Prostate gland (tissue), 2 donors: ENCODE data around the gene SHISA2. TPM values are rescaled to one million over a fixed set of nuclear protein-coding genes. Genes with fewer than 3 reads are reported as not detected.

ENCODE experiments used
- DNase-seq: peaks from one replicate; pipeline ENCODE4 v3.0.0-alpha.2; 2019; ENCODE audit warnings: low spot score
- H3K27ac ChIP-seq, 2 donors: fragments of 200-600 bp; sonication (generic); 2 replicates each; pipeline ENCODE4 v1.5.1; 2017 to 2019
- H3K27me3 ChIP-seq: fragments of 200-600 bp; sonication (generic); replicated peaks from 2 replicates; pipeline ENCODE4 v1.5.1; 2019; ENCODE audit not compliant: insufficient read depth
- H3K36me3 ChIP-seq, 2 donors: fragments of 200-600 bp; sonication (generic); 1 replicate in 1 of 2; 2 replicates in 1 of 2; pipeline versions ENCODE4 v1.5.1 to v1.8.1; 2017 to 2019
- H3K4me1 ChIP-seq: fragments of 200-600 bp; sonication (generic); replicated peaks from 2 replicates; pipeline ENCODE4 v1.5.1; 2019
- H3K4me3 ChIP-seq, 2 donors: fragments of 200-600 bp; sonication (generic); 2 replicates each; pipeline ENCODE4 v1.5.1; 2017 to 2019
- H3K9me3 ChIP-seq: fragments of 200-600 bp; sonication (generic); 2 replicates; pipeline ENCODE4 v1.5.1; 2017
- CTCF ChIP-seq, 4 experiments: fragments of 200-600 bp in 2 of 4; fragments of 450-650 bp in 2 of 4; sonication (generic) in 2 of 4; IDR thresholded peaks; 1 replicate in 3 of 4; 2 replicates in 1 of 4; pipeline ENCODE4 v1.5.1; 2016 to 2019; ENCODE audit warnings: antibody characterized with exemption in 4 of 4, mild to moderate bottlenecking in 2 of 4, moderate library complexity in 2 of 4
- POLR2A ChIP-seq: fragments of 450-650 bp; IDR thresholded peaks from one replicate; pipeline ENCODE4 v1.6.1; 2016; ENCODE audit warnings: antibody characterized with exemption, mild to moderate bottlenecking
- POLR2AphosphoS5 ChIP-seq: sonication (generic); formaldehyde crosslinking; IDR thresholded peaks from one replicate; pipeline ENCODE4 v1.6.1; 2017; ENCODE audit warnings: antibody characterized with exemption
- WGBS: methylation state at CpG from one replicate; pipeline ENCODE4 v1.1.5; 2018; 5-methylcytosine and 5-hydroxymethylcytosine counted together
- intact Hi-C: fragments of 100-400 bp; cut with DNase I; formaldehyde crosslinking; loops from one replicate; pipeline ENCODE4 v1.14.2; 2022
- total RNA-seq, 2 donors: library from RNA; depleted of rRNA; stranded (reverse); fragments of >200 nt; gene quantifications; one replicate each; pipeline ENCODE4 v1.1.0, GENCODE V29; 2016

Gene SHISA2
- total RNA-seq, 2 donors from 2014 or later, result 2.6 to 21.6 TPM

- TF ChIP-seq CTCF (IDR thresholded peaks at IDR 0.05) (no peak), POLR2A (no peak), POLR2AphosphoS5 (no peak)
- peaks cover 2% of the 10 kb centered on the region for H3K27me3 ChIP-seq
- DNase-seq, result no peak
- H3K4me1 ChIP-seq, result no peaks in the 10 kb centered on the region
- no peak overlapping the region for H3K4me3 ChIP-seq
- H3K27ac ChIP-seq, result no peak overlapping the region
- 67% methylated on average over 3 of the region's 3 CpGs for WGBS
- H3K9me3 ChIP-seq, result no peaks in the 10 kb centered on the region
- H3K36me3 ChIP-seq, result no peaks in the 10 kb centered on the region
- intact Hi-C loops, result no loop called here
These were observed 10.4 kb downstream of the SHISA2 start for GRCh38 chr13:26041444-26041843.

GRCh38 chr13:26038931-26039475, 12.8 kb downstream of the SHISA2 start:
- Histone ChIP-seq H3K27me3 (peaks cover 2% of the 10 kb centered on the region), H3K4me3 (no peak overlapping the region), H3K4me1 (peaks cover 2% of the 10 kb centered on the region), H3K27ac (no peak overlapping the region), H3K9me3 (no peaks in the 10 kb centered on the region), H3K36me3 (no peaks in the 10 kb centered on the region)
- intact Hi-C loops, result no loop called here
- 95% methylated on average over 8 of the region's 8 CpGs for WGBS
- no peak for DNase-seq
- TF ChIP-seq POLR2A (no peak), POLR2AphosphoS5 (no peak), CTCF (IDR thresholded peaks at IDR 0.05) (no peak)

DNA sequence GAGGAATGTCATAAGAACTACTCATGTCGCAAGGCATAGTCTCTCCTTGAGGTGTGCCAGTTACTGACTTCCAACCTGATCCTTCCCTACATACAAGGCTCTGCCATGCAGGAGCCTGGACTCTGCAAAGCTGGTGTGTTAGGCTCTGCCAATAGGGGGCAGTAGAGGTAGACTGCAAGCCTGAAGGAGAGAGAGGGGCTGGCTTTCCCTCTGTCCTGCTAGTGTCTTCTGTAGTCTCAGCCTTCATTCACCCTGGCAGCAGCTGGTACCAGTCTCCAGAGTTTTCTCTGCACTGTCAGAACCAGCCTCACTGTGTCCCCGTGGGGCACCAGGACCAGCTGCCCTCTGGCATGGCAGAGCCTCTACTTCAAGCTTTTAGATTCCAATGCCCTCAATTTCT, 14.5 kb downstream of the SHISA2 start:
- no peaks in the 10 kb centered on the region for H3K9me3 ChIP-seq
- H3K36me3 ChIP-seq, result no peaks in the 10 kb centered on the region
- no peak for DNase-seq
- intact Hi-C loops, result no loop called here
- WGBS, result 49% methylated on average over 2 of the region's 2 CpGs
- H3K4me3 ChIP-seq, result no peak overlapping the region
- TF ChIP-seq POLR2AphosphoS5 (no peak), POLR2A (no peak), CTCF (IDR thresholded peaks at IDR 0.05) (no peak)
- H3K27ac ChIP-seq, result no peak overlapping the region
- H3K27me3 ChIP-seq, result peaks cover 2% of the 10 kb centered on the region
- H3K4me1 ChIP-seq, result peaks cover 3% of the 10 kb centered on the region

- H3K27ac ChIP-seq, result no peak overlapping the region
- no peaks in the 10 kb centered on the region for H3K9me3 ChIP-seq
- intact Hi-C loops, result no loop called here
- H3K4me1 ChIP-seq, result peaks cover 3% of the 10 kb centered on the region
- no peak for DNase-seq
- peaks cover 2% of the 10 kb centered on the region for H3K27me3 ChIP-seq
- no peak overlapping the region for H3K4me3 ChIP-seq
- WGBS, result 76% methylated on average over 4 of the region's 4 CpGs
- no peak for TF ChIP-seq POLR2A
- no peak for TF ChIP-seq CTCF (IDR thresholded peaks at IDR 0.05)
- TF ChIP-seq POLR2AphosphoS5, result no peak
- H3K36me3 ChIP-seq, result no peaks in the 10 kb centered on the region
These were observed 15.4 kb downstream of the SHISA2 start for GRCh38 chr13:26036383-26036782.

- WGBS, result 13% methylated on average over 3 of the region's 3 CpGs
- intact Hi-C loops, result no loop called here
- Histone ChIP-seq H3K27ac (no peak overlapping the region), H3K36me3 (no peaks in the 10 kb centered on the region), H3K9me3 (no peaks in the 10 kb centered on the region), H3K4me3 (no peak overlapping the region), H3K4me1 (peaks cover 3% of the 10 kb centered on the region), H3K27me3 (peaks cover 2% of the 10 kb centered on the region)
- no peak for DNase-seq
- TF ChIP-seq POLR2AphosphoS5 (peak; percentile 6), CTCF (IDR thresholded peaks at IDR 0.05) (no peak)
These were observed 17.8 kb downstream of the SHISA2 start for GRCh38 chr13:26034018-26034417.
